SK-N-SH (cell line): ENCODE data around the gene CHCHD3. TPM values are rescaled to one million over a fixed set of nuclear protein-coding genes. Genes with fewer than 3 reads are reported as not detected.

Source experiments
- CTCF ChIA-PET: fragments of 300-600, 350-600 bp; formaldehyde crosslinking; extraction: SDS; loops from one replicate; lab custom pipeline; 2021; lab: Yijun Ruan, JAX
- POLR2A ChIA-PET: fragments of 350-600 bp; sonication (Branson Sonifier 250); formaldehyde crosslinking; extraction: SDS; loops from one replicate; lab custom pipeline; 2020; ENCODE audit warnings: antibody characterized with exemption, inconsistent platforms; lab: Yijun Ruan, JAX
- DNase-seq: peaks from one replicate; pipeline ENCODE4 v3.0.0; 2012
- H2AFZ ChIP-seq: fragments of 200-600 bp; sonication (generic); 2 replicates; pipeline ENCODE4 v1.8.1; 2016; ENCODE audit warnings: antibody characterized with exemption, mild to moderate bottlenecking, low read depth
- H3F3A ChIP-seq: fragments of 200-600 bp; sonication (generic); replicated peaks from 2 replicates; pipeline ENCODE3; 2016; ENCODE audit warnings: antibody characterized with exemption, mild to moderate bottlenecking; ENCODE audit not compliant: insufficient read depth
- H3K27ac ChIP-seq, 2 experiments: fragments of 200-500 bp in 1 of 2; fragments of 200-600 bp in 1 of 2; sonication (Bioruptor generic) in 1 of 2; sonication (generic), shearing (Covaris generic) in 1 of 2; 2 replicates each; pipeline versions ENCODE4 v1.5.1 to v1.6.1; 2014 to 2016; ENCODE audit warnings: low read depth in 2 of 2, inconsistent platforms in 1 of 2, low read length in 1 of 2, mild to moderate bottlenecking in 1 of 2, mixed read lengths in 1 of 2
- H3K27me3 ChIP-seq: fragments of 200-600 bp; sonication (generic), shearing (Covaris generic); 2 replicates; pipeline ENCODE4 v1.6.1; 2016; ENCODE audit warnings: mixed run types; ENCODE audit not compliant: insufficient read depth
- H3K36me3 ChIP-seq, 2 experiments: fragments of 200-500 bp in 1 of 2; fragments of 200-600 bp in 1 of 2; sonication (Bioruptor generic) in 1 of 2; sonication (generic) in 1 of 2; replicated peaks in 1 of 2; 2 replicates each; pipeline versions ENCODE3 to v1.5.1; 2014 to 2016; ENCODE audit warnings: low read length in 1 of 2, mild to moderate bottlenecking in 1 of 2; ENCODE audit not compliant: insufficient read depth in 2 of 2, control insufficient read depth in 1 of 2
- H3K4me1 ChIP-seq, 2 experiments: fragments of 200-500 bp in 1 of 2; fragments of 200-600 bp in 1 of 2; sonication (Bioruptor generic) in 1 of 2; sonication (generic), shearing (Covaris generic) in 1 of 2; 2 replicates each; pipeline versions ENCODE4 v1.5.1 to v1.6.1; 2014 to 2016; ENCODE audit warnings: low read depth in 1 of 2, low read length in 1 of 2, mixed run types in 1 of 2; ENCODE audit not compliant: insufficient read depth in 2 of 2, control insufficient read depth in 1 of 2
- H3K4me2 ChIP-seq: fragments of 200-600 bp; sonication (generic), shearing (Covaris generic); 2 replicates; pipeline ENCODE4 v1.6.1; 2017; ENCODE audit warnings: mixed run types
- H3K4me3 ChIP-seq, 2 experiments: fragments of 200-500 bp in 1 of 2; fragments of 200-600 bp in 1 of 2; sonication (Bioruptor generic) in 1 of 2; sonication (generic), shearing (Covaris generic) in 1 of 2; 2 replicates each; pipeline versions ENCODE4 v1.5.1 to v1.8.1; 2014 to 2016; ENCODE audit warnings: low read depth in 2 of 2, inconsistent platforms in 1 of 2, low read length in 1 of 2, mild to moderate bottlenecking in 1 of 2, mixed read lengths in 1 of 2, moderate library complexity in 1 of 2
- H3K79me2 ChIP-seq: fragments of 200-600 bp; sonication (generic); 2 replicates; pipeline ENCODE4 v1.8.1; 2017; ENCODE audit warnings: mild to moderate bottlenecking; ENCODE audit not compliant: insufficient read depth
- H3K9ac ChIP-seq: fragments of 200-600 bp; sonication (generic); 2 replicates; pipeline ENCODE4 v1.6.1; 2017; ENCODE audit warnings: mixed run types
- H3K9me2 ChIP-seq: fragments of 200-600 bp; sonication (generic); 2 replicates; pipeline ENCODE4 v1.6.1; 2017; ENCODE audit warnings: mixed run types
- H3K9me3 ChIP-seq: fragments of 200-600 bp; sonication (generic); 2 replicates; pipeline ENCODE4 v1.6.1; 2017; ENCODE audit warnings: mixed run types, mild to moderate bottlenecking, moderate library complexity
- H4K20me1 ChIP-seq: fragments of 200-600 bp; sonication (generic); 2 replicates; pipeline ENCODE4 v1.6.1; 2017; ENCODE audit warnings: mild to moderate bottlenecking, mixed run types; ENCODE audit not compliant: insufficient read depth
- CHD2 ChIP-seq: fragments of 150-350 bp; IDR thresholded peaks from 2 replicates; pipeline ENCODE4 v1.6.1; 2018; ENCODE audit warnings: low read length; ENCODE audit not compliant: partially characterized antibody
- EZH2phosphoT487 ChIP-seq: fragments of 200-600 bp; sonication (generic); IDR thresholded peaks from 2 replicates; pipeline ENCODE4 v1.6.1; 2017; ENCODE audit warnings: low read depth, mixed run types, mild to moderate bottlenecking, antibody characterized with exemption, moderate library complexity, borderline replicate concordance
- GABPA ChIP-seq: IDR thresholded peaks from 2 replicates; pipeline ENCODE4 v1.4.0; 2012; ENCODE audit warnings: low read depth, mild to moderate bottlenecking
- MEF2A ChIP-seq: IDR thresholded peaks from 2 replicates; pipeline ENCODE4 v1.4.0; 2012; ENCODE audit warnings: low read depth, borderline replicate concordance
- MXI1 ChIP-seq: IDR thresholded peaks from 2 replicates; pipeline ENCODE4 v1.6.1; 2012; ENCODE audit warnings: mild to moderate bottlenecking, low read depth, low read length, improper control_type of control experiment
- POLR2AphosphoS5 ChIP-seq: IDR thresholded peaks from 2 replicates; pipeline ENCODE4 v1.6.1; 2012; ENCODE audit warnings: low read depth, low read length
- RAD21 ChIP-seq: IDR thresholded peaks from 2 replicates; pipeline ENCODE4 v1.6.1; 2012; ENCODE audit warnings: mild to moderate bottlenecking, low read length
- RFX5 ChIP-seq: IDR thresholded peaks from 2 replicates; pipeline ENCODE4 v1.6.1; 2012; ENCODE audit warnings: mild to moderate bottlenecking, improper control_type of control experiment, low read length
- RXRA ChIP-seq: IDR thresholded peaks from 2 replicates; pipeline ENCODE4 v1.4.0; 2012; ENCODE audit warnings: low read depth, mild to moderate bottlenecking, borderline replicate concordance
- TAF1 ChIP-seq: IDR thresholded peaks from 2 replicates; pipeline ENCODE4 v1.6.1; 2012; ENCODE audit warnings: low read depth, mild to moderate bottlenecking, low read length, moderate library complexity, borderline replicate concordance
- TEAD4 ChIP-seq: IDR thresholded peaks from 2 replicates; pipeline ENCODE4 v1.4.0; 2012; ENCODE audit warnings: mild to moderate bottlenecking, borderline replicate concordance; ENCODE audit not compliant: insufficient read depth
- WGBS: methylation state at CpG from one replicate; pipeline ENCODE4 v1.1.6; 2017; ENCODE audit warnings: low lambda C conversion rate; 5-methylcytosine and 5-hydroxymethylcytosine counted together
- polyA plus RNA-seq, 3 experiments: library from polyadenylated mRNA; depleted of rRNA; stranded (reverse); fragments of >200 nt; gene quantifications; 2 replicates each; pipeline ENCODE4 v1.2.3, GENCODE V29; 2012
- TF ChIP-seq, protein P1 (sequence below): IDR thresholded peaks from 2 replicates; pipeline ENCODE4 v1.4.0; 2012; ENCODE audit warnings: low read depth
- TF ChIP-seq, protein P2 (sequence below): fragments of 200-600 bp; sonication (generic); IDR thresholded peaks from 2 replicates; pipeline ENCODE4 v1.6.1; 2017; ENCODE audit warnings: antibody characterized with exemption, mild to moderate bottlenecking, moderate library complexity
- TF ChIP-seq, protein P3 (sequence below): fragments of 150-350 bp; IDR thresholded peaks from 2 replicates; pipeline ENCODE4 v1.6.1; 2017; ENCODE audit warnings: antibody characterized with exemption, low read length, low read depth, borderline replicate concordance
- TF ChIP-seq, protein P4 (sequence below): IDR thresholded peaks from 2 replicates; pipeline ENCODE4 v1.6.1; 2012; ENCODE audit warnings: mild to moderate bottlenecking, low read depth, low read length, moderate library complexity

The CHCHD3 gene
- polyA plus RNA-seq, 1 of the 3 experiments (the other 2 are of a cell fraction) = 97.1 TPM

DNA sequence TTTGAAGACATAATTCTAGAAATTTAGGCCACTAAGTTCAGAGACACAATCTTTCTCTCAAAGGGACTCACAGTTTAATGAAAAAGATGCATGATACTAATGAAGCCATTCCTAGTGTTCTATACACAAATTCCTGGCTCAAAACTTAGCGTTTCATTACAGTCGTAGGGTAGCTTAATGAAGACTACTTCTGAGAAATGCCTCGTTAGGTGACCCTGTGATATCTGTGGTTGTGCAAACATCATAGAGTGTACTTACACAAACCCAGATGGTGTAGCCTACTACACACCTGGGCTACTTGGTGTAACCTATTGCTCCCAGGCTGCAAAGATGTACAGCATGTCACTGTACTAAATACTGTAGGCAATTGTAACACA is 488 bp upstream of the CHCHD3 start:
- H4K20me1 ChIP-seq = peaks cover 25% of the 10 kb centered on the region
- peaks cover 45% of the 10 kb centered on the region for H3K79me2 ChIP-seq
- no peak overlapping the region for H3K27ac ChIP-seq
- no peaks in the 10 kb centered on the region for H3F3A ChIP-seq
- H3K9me3 ChIP-seq = no peaks in the 10 kb centered on the region
- peaks cover 5 to 22% of the 10 kb centered on the region in 2 experiments; a peak in 3 of 4 replicates for H3K4me1 ChIP-seq
- no peak for TF ChIP-seq RAD21
- no peak for TF ChIP-seq POLR2AphosphoS5
- TF ChIP-seq, protein P1, sequence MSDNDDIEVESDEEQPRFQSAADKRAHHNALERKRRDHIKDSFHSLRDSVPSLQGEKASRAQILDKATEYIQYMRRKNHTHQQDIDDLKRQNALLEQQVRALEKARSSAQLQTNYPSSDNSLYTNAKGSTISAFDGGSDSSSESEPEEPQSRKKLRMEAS = no peak
- no peak for TF ChIP-seq RFX5
- no peak for TF ChIP-seq EZH2phosphoT487
- TF ChIP-seq, protein P2, sequence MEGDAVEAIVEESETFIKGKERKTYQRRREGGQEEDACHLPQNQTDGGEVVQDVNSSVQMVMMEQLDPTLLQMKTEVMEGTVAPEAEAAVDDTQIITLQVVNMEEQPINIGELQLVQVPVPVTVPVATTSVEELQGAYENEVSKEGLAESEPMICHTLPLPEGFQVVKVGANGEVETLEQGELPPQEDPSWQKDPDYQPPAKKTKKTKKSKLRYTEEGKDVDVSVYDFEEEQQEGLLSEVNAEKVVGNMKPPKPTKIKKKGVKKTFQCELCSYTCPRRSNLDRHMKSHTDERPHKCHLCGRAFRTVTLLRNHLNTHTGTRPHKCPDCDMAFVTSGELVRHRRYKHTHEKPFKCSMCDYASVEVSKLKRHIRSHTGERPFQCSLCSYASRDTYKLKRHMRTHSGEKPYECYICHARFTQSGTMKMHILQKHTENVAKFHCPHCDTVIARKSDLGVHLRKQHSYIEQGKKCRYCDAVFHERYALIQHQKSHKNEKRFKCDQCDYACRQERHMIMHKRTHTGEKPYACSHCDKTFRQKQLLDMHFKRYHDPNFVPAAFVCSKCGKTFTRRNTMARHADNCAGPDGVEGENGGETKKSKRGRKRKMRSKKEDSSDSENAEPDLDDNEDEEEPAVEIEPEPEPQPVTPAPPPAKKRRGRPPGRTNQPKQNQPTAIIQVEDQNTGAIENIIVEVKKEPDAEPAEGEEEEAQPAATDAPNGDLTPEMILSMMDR = no peak
- TF ChIP-seq TAF1 = no peak
- TF ChIP-seq GABPA = no peak
- no peak for TF ChIP-seq MXI1
- no peak for TF ChIP-seq CHD2
- TF ChIP-seq, protein P3, sequence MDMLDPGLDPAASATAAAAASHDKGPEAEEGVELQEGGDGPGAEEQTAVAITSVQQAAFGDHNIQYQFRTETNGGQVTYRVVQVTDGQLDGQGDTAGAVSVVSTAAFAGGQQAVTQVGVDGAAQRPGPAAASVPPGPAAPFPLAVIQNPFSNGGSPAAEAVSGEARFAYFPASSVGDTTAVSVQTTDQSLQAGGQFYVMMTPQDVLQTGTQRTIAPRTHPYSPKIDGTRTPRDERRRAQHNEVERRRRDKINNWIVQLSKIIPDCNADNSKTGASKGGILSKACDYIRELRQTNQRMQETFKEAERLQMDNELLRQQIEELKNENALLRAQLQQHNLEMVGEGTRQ = no peak
- no peak for TF ChIP-seq RXRA
- TF ChIP-seq TEAD4 = no peak
- TF ChIP-seq MEF2A = no peak
- TF ChIP-seq, protein P4, sequence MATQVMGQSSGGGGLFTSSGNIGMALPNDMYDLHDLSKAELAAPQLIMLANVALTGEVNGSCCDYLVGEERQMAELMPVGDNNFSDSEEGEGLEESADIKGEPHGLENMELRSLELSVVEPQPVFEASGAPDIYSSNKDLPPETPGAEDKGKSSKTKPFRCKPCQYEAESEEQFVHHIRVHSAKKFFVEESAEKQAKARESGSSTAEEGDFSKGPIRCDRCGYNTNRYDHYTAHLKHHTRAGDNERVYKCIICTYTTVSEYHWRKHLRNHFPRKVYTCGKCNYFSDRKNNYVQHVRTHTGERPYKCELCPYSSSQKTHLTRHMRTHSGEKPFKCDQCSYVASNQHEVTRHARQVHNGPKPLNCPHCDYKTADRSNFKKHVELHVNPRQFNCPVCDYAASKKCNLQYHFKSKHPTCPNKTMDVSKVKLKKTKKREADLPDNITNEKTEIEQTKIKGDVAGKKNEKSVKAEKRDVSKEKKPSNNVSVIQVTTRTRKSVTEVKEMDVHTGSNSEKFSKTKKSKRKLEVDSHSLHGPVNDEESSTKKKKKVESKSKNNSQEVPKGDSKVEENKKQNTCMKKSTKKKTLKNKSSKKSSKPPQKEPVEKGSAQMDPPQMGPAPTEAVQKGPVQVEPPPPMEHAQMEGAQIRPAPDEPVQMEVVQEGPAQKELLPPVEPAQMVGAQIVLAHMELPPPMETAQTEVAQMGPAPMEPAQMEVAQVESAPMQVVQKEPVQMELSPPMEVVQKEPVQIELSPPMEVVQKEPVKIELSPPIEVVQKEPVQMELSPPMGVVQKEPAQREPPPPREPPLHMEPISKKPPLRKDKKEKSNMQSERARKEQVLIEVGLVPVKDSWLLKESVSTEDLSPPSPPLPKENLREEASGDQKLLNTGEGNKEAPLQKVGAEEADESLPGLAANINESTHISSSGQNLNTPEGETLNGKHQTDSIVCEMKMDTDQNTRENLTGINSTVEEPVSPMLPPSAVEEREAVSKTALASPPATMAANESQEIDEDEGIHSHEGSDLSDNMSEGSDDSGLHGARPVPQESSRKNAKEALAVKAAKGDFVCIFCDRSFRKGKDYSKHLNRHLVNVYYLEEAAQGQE = no peak
- POLR2A ChIA-PET = interaction anchor here (0.6 to 1.0 kb wide), 2 partner anchors 53 to 171 kb away, joined by 3 to 7 read pairs; partner anchors contain the start of gene EXOC4
- no peaks in the 10 kb centered on the region for H3K27me3 ChIP-seq
- no peak overlapping the region for H3K9ac ChIP-seq
- H3K4me3 ChIP-seq = no peak overlapping the region
- no peak for DNase-seq
- 90% methylated on average over 3 of the region's 3 CpGs for WGBS
- peaks cover 15 to 17% of the 10 kb centered on the region in 2 experiments for H3K36me3 ChIP-seq
- no peak overlapping the region for H3K4me2 ChIP-seq
- CTCF ChIA-PET = interaction anchor here (0.9 to 1.0 kb wide), 3 partner anchors 32 to 502 kb away, joined by 3 read pairs; no protein-coding TSS in a partner anchor
- H3K9me2 ChIP-seq = no peaks in the 10 kb centered on the region
- H2AFZ ChIP-seq = peak overlapping the region; percentile 69
